GM12891 (cell line): Measurements from ENCODE around the gene LATS2.

ENCODE experiments used
- PAX5 ChIP-seq: IDR thresholded peaks from 2 replicates; pipeline ENCODE4 v1.6.1; 2011; ENCODE audit warnings: low read length, moderate library complexity, mild to moderate bottlenecking; ENCODE audit not compliant: insufficient read depth, severe bottlenecking
- POLR2A ChIP-seq: IDR thresholded peaks from 2 replicates; pipeline ENCODE4 v1.6.1; 2011; ENCODE audit warnings: low read depth, low read length, control low read depth
- POLR2AphosphoS5 ChIP-seq: IDR thresholded peaks from 2 replicates; pipeline ENCODE4 v1.6.1; 2011; ENCODE audit warnings: low read depth, low read length, control low read depth
- SPI1 ChIP-seq: IDR thresholded peaks from 2 replicates; pipeline ENCODE4 v1.6.1; 2011; ENCODE audit warnings: low read depth, low read length, control low read depth
- TAF1 ChIP-seq: IDR thresholded peaks from 2 replicates; pipeline ENCODE4 v1.6.1; 2011; ENCODE audit warnings: low read depth, low read length, control low read depth

- no peak for TF ChIP-seq POLR2A
- no peak for TF ChIP-seq TAF1
- TF ChIP-seq POLR2AphosphoS5, result no peak
- no peak for TF ChIP-seq SPI1
- TF ChIP-seq PAX5, result no peak
These were observed 8.2 kb downstream of the LATS2 start for GRCh38 chr13:21053231-21053630.
